ENCODE measurements around the gene SLC18B1. TPM values are rescaled to one million over a fixed set of nuclear protein-coding genes. Genes with fewer than 3 reads are reported as not detected.

Gene SLC18B1
- total and polyA plus RNA-seq, 2 of the 8 experiments (the other 6 are each of a cell fraction or from before 2014, with no cell fraction given) = 17.2 to 23.4 TPM

- no peak for TF ChIP-seq HDAC2 (IDR thresholded peaks at IDR 0.05; ENCODE audit: borderline replicate concordance in 1 of 2, low read depth in 2 of 2, low read length in 2 of 2)
- TF ChIP-seq NRF1 (IDR thresholded peaks at IDR 0.05; ENCODE audit: low read depth, low read length) = no peak
- TF ChIP-seq EGR1 (IDR thresholded peaks at IDR 0.05; ENCODE audit: borderline replicate concordance, low read depth, low read length) = no peak
- TF ChIP-seq CHD7 (IDR thresholded peaks at IDR 0.05; ENCODE audit: insufficient replicate concordance, low read length) = no peak
- TF ChIP-seq TEAD4 (IDR thresholded peaks at IDR 0.05; ENCODE audit: low read depth, low read length) = no peak
- TF ChIP-seq ASH2L (IDR thresholded peaks at IDR 0.05; ENCODE audit: low read length) = no peak
- TF ChIP-seq MAX (IDR thresholded peaks at IDR 0.05) = no peak
Measured at GRCh38 chr6:132733814-132734213, 64.6 kb downstream of the SLC18B1 start (continued).

All from H1 (cell line).